Astrocyte (in vitro differentiated cells and primary cell): Measurements from ENCODE around the gene DTNA.

Experiments
- EZH2 ChIP-seq: IDR thresholded peaks from 2 replicates; pipeline ENCODE4 v1.6.1; 2012; ENCODE audit warnings: mild to moderate bottlenecking, low read length, inconsistent platforms; ENCODE audit not compliant: insufficient read depth
- TF ChIP-seq, protein P1 (sequence below): IDR thresholded peaks from 2 replicates; pipeline ENCODE4 v1.5.1; 2011; ENCODE audit warnings: low read depth, mild to moderate bottlenecking, inconsistent platforms, low read length, moderate library complexity; ENCODE audit not compliant: insufficient read depth

GRCh38 chr18:34859496-34859895, 149.4 kb downstream of the DTNA start:
- TF ChIP-seq, protein P1, sequence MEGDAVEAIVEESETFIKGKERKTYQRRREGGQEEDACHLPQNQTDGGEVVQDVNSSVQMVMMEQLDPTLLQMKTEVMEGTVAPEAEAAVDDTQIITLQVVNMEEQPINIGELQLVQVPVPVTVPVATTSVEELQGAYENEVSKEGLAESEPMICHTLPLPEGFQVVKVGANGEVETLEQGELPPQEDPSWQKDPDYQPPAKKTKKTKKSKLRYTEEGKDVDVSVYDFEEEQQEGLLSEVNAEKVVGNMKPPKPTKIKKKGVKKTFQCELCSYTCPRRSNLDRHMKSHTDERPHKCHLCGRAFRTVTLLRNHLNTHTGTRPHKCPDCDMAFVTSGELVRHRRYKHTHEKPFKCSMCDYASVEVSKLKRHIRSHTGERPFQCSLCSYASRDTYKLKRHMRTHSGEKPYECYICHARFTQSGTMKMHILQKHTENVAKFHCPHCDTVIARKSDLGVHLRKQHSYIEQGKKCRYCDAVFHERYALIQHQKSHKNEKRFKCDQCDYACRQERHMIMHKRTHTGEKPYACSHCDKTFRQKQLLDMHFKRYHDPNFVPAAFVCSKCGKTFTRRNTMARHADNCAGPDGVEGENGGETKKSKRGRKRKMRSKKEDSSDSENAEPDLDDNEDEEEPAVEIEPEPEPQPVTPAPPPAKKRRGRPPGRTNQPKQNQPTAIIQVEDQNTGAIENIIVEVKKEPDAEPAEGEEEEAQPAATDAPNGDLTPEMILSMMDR: no peak
- no peak for TF ChIP-seq EZH2
